Tongue (tissue), 2 donors: ENCODE measurements around the gene FAIM2. TPM values are rescaled to one million over a fixed set of nuclear protein-coding genes. Genes with fewer than 3 reads are reported as not detected.

Source experiments
- DNase-seq: peaks from one replicate; pipeline ENCODE4 v3.0.0-alpha.2; 2015
- total RNA-seq: library from RNA; depleted of rRNA; stranded (reverse); fragments of >200 nt; gene quantifications from one replicate; pipeline ENCODE4 v1.2.3, GENCODE V29; 2014

FAIM2 gene
- total RNA-seq, 1 donor from 2014 or later, result 7.8 TPM

DNA sequence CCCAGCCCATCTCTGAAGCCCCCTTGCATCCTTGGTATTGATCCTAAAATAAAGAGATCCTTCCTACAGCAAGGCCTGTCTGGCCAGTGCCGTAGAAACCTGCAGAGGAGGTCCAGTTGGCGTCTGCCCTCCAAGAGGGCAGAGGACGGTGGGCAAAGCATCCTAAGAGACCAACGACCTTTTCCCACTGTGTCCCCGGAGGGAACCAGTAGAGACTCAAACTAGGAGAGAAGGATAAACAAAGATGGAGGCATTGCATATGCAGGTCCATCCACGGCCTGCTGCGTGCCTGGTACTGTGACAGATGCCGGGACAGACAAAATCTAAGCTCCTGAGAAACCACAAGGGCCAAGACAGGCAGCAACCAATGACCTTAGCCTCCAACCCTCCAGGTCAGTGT, 79.3 kb downstream of the FAIM2 start:
- no peak for DNase-seq

DNA sequence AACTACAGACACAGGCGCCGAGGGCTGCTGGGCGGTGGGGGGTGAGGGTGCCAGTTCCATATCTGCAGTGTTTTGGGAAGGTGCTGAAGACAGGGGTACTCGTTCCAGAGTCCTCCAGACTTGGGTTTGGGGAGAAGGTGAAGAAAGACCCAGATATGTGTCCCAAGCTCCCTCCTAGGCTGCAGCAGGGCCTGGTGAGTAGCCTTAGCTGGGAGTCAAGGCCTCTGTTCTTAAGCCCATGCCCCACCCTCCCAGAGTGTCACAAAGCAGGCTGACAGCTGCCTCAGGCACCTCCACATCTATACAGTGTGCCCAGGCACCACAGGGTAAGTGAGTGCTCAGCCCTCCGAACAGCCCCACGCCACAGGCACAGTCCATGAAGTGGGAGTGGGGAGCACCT, 79.7 kb downstream of the FAIM2 start:
- DNase-seq, result no peak

DNA sequence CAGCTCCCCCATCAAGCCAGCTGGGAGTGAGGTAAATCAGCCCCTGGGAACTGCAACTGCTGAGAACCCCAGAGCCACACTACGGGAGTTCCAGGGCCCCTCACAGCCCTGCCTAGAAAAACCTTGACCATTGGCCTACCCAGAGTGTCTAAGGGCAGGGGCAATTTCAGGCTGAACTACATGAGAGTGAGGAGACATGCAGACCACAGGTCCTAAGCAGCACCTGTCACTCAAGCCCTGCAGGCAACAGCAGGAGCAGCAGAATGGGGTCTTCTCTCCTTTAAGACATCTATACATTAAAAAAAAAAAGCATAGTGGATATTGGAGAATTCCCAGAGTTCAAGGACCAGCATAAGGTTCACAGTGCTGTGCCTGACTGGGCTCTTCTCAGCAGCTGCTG, 80.3 kb downstream of the FAIM2 start:
- no peak for DNase-seq

- DNase-seq, result no peak
Measured at GRCh38 chr12:49821373-49822287, 82.1 kb downstream of the FAIM2 start.

GRCh38 chr12:49819786-49820185, 83.9 kb downstream of the FAIM2 start:
- DNase-seq, result no peak

DNA sequence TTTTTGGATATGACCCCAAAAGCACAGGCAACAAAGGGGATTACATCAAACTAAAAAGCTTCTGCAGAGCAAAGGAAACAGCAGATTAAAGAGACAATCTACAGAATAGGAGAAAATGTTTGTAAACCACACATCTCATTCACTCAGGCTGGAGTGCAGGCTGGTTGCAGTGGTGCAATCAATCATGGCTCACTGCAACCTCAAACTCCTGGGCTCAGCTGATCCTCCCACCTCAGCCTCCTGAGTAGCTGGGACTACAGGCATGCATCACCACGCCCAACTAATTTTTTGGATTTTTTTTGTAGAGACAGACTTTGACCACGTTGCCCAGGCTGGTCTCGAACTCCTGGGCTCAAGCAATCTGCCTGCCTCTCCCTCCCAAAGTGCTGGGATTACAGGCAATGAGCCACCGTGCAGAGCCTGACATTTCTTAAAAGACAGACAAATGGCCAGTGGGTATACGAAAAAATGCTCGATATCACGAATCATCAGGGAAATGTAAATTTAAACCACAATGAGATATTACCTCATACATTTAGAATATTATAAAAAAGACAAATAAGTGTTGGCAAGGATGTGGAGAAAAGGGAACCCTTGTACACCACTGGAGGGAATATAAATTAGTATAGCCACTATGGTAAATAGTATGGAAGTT, 85.3 kb downstream of the FAIM2 start:
- no peak for DNase-seq

Other genes starting within 250 kb of the FAIM2 start
- gene FMNL3, start 196.5 kb downstream of the FAIM2 start, total RNA-seq, result 29.4 TPM
- 334 TPM for gene TMBIM6, start 162.3 kb downstream of the FAIM2 start, total RNA-seq
- 14.3 TPM for gene NCKAP5L, start 75.5 kb downstream of the FAIM2 start, total RNA-seq
- 3.6 TPM for gene BCDIN3D, start 60.8 kb downstream of the FAIM2 start, total RNA-seq
- not detected for gene AQP2, start 46.8 kb upstream of the FAIM2 start, total RNA-seq
- 10.4 TPM for gene AQP5, start 58.0 kb upstream of the FAIM2 start, total RNA-seq
- 0.10 TPM for gene AQP6, start 69.0 kb upstream of the FAIM2 start, total RNA-seq
- 31.8 TPM for gene RACGAP1, start 121.6 kb upstream of the FAIM2 start, total RNA-seq
- 4.1 TPM for gene ASIC1, start 153.7 kb upstream of the FAIM2 start, total RNA-seq
- 43.8 TPM for gene SMARCD1, start 181.4 kb upstream of the FAIM2 start, total RNA-seq
- gene GPD1, start 200.1 kb upstream of the FAIM2 start, total RNA-seq, result 222 TPM
- gene COX14, start 208.3 kb upstream of the FAIM2 start, total RNA-seq, result 76.0 TPM